ENCODE data around the gene BCAS3.

Gene BCAS3

DNA sequence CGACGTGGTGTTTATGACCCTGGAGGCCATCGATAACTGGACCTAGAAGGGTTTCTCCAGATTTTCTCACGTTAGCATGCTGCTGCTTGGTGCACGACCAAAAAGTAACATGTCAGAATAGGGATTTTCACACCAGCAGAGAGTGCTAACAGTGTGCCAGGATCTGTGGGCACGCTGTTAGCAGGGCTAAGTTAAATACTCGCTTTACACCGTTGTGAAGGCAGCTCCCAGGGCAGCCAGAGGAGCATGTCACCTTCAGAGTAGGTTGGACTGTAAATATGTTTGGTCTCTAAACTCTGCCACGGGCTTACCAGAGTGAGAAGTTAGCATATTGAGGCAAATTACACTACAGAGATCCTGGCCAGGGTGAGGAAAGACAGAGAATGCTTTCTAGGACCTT is 608.8 kb downstream of the BCAS3 start:
- FAIRE-seq = no peak
- no peak for DNase-seq (ENCODE audit: insufficient read length)
- TF ChIP-seq POLR2A (IDR thresholded peaks at IDR 0.05; ENCODE audit: low read depth, low read length) (no peak), TAF1 (IDR thresholded peaks at IDR 0.05; ENCODE audit: borderline replicate concordance, low read depth, low read length) (no peak), POLR2AphosphoS5 (IDR thresholded peaks at IDR 0.05; ENCODE audit: low read depth, low read length) (no peak)

DNA sequence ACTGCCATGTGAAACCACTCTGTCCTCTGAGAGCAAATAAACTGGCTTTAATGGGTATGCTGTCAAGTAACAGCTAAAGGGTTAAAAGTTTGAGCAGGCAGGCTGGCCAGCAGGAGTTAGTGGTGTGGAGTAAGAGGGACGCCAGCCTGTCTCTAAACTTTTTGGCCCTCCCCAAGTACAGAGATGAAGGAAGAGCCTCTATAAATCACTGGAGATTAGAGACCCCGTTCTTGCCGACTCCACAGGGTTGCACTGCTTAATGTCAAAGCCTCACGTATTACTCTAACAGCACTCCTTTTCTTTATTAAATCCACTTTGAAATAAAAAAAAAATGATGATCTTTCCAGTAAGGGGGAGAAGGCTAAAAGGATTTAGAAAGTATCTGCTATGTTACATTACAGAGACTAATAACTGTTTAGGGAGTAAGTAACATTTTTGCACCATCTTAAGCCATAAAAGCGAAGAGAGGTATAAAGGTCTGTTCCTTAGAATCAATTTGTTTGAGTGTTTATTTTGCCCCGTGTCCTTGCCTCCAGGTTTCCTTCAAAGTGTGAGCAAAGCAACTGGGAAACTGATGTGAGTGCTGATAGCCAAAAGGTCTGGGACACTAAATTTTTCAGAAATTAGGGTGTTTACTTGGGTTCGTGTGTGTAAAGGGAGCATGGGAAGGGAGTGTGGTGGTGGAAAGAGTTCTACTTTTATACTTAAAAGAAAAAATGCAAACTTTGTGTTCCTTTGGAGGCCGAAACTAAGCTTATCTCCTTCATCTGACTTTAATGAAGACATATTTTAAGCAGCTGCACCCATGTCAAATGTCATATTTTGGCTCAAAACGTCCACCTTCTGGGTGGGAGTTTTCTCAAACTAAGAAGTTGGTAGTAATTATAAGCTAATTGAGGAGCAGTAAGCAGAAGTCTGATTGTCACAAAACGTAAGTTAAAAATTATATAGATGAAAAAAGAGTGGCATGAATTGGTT is 612.0 kb downstream of the BCAS3 start:
- FAIRE-seq = no peak
- TF ChIP-seq TAF1 (IDR thresholded peaks at IDR 0.05; ENCODE audit: borderline replicate concordance, low read depth, low read length) = no peak
- no peak for TF ChIP-seq POLR2AphosphoS5 (IDR thresholded peaks at IDR 0.05; ENCODE audit: low read depth, low read length)
- DNase-seq (ENCODE audit: insufficient read length) = no peak

DNA sequence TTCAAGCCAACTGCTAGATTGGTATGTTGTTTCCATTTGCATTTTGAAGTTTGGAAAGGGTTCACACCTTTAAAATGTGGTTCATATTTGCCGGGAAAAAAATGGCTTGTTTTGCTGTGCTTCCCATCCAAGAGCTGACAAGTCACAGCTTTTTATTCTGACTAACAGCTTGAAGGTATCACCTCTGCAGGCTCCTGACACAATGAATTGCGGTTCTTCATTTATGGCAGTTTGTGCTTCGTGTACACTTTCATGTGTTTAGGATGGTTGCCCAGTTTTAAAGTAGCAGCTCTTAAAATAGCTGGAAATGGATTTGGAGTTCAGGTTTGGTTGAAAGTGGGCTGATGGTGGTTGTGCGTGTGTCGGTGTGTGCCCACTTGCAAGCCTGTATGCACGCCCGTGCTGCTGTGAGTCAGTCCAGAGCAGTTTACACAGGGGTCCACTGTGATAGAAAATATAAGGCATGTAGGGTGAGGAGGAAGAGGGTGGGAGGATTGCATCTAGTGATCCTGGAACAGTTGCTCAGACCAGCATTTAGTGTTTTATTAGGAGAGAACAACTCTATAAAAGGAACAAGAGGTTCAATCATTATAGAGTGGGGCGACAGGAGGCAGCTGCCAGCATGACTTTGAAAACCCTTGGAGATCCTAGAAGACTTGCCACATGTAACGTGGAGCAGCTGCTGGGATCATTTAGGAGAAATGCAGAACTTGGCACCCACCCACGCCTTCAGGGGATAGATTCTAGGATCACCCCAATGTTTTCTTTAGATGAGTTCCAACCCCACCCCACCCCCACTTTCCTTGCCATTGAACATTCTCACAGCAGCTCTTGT is 614.0 kb downstream of the BCAS3 start:
- TF ChIP-seq POLR2A (IDR thresholded peaks at IDR 0.05; ENCODE audit: low read depth, low read length) = no peak
- no peak for TF ChIP-seq POLR2AphosphoS5 (IDR thresholded peaks at IDR 0.05; ENCODE audit: low read depth, low read length)
- TF ChIP-seq TAF1 (IDR thresholded peaks at IDR 0.05; ENCODE audit: borderline replicate concordance, low read depth, low read length) = no peak
- DNase-seq (ENCODE audit: insufficient read length) (no peak), FAIRE-seq (no peak)

DNA sequence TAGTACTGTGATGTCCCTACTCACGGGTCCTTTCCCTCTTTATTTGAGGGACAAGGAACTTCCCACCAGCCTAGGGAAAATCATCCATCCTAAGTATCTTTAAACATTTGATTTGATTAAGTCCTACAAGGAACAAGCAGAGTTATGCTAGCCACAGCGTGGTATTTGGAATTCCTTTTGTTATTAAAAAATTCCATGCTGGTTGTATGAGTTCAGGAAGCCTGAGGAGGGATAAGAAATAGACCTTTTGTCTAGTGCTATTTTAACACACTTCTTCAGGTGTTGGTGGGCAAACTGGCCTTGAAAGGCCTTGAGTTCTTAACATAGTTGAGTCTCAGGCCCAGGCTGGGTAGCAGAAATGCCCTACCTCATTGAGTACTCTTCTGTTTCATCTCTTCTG is 616.6 kb downstream of the BCAS3 start:
- TF ChIP-seq POLR2A (IDR thresholded peaks at IDR 0.05; ENCODE audit: low read depth, low read length) (no peak), POLR2AphosphoS5 (IDR thresholded peaks at IDR 0.05; ENCODE audit: low read depth, low read length) (no peak), TAF1 (IDR thresholded peaks at IDR 0.05; ENCODE audit: borderline replicate concordance, low read depth, low read length) (no peak)
- DNase-seq (ENCODE audit: insufficient read length) (no peak), FAIRE-seq (no peak)

DNA sequence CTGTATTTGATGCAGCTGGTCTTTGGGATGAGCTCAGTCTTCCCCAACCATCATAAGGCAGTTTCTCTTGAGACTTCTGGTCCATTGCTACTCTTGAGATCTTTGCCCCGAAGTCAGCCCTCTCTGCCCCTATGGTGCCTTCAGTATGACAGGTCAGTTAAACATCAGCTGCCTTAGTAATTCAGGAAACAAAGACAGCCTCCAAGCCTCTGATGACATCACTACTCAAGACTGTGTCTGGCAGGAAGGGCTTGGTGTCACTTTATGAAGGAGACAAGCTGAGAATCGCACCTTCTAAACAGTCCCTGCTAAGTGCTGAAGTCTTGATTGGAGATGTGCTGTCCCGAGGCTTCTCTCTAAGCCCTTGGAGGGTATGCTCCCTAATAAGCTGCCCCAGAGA is 617.1 kb downstream of the BCAS3 start:
- DNase-seq (ENCODE audit: insufficient read length) (no peak), FAIRE-seq (no peak)
- no peak for TF ChIP-seq TAF1 (IDR thresholded peaks at IDR 0.05; ENCODE audit: borderline replicate concordance, low read depth, low read length)
- no peak for TF ChIP-seq POLR2A (IDR thresholded peaks at IDR 0.05; ENCODE audit: low read depth, low read length)
- no peak for TF ChIP-seq POLR2AphosphoS5 (IDR thresholded peaks at IDR 0.05; ENCODE audit: low read depth, low read length)

DNA sequence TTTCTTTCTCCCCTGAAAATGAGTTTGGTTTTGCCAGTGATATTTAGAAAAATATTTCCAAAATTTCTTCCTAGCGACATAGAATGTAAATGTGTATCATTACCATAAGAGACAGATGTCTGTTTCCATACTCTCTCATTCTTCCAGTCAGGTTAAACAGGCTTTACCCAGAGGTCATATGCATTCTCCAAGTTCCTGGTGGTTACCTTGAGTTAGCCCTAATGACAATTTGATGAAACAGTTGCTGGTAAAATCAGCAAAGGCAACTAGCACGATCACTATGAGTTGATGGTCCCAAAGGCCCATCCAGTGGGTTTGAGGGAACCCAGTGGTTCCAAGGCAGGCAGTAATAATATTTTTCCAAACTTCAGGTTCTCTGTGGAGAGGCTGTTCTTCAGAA is 618.4 kb downstream of the BCAS3 start:
- no peak for FAIRE-seq
- DNase-seq (ENCODE audit: insufficient read length) = no peak
- TF ChIP-seq TAF1 (IDR thresholded peaks at IDR 0.05; ENCODE audit: borderline replicate concordance, low read depth, low read length) = no peak
- TF ChIP-seq POLR2AphosphoS5 (IDR thresholded peaks at IDR 0.05; ENCODE audit: low read depth, low read length) = no peak
- no peak for TF ChIP-seq POLR2A (IDR thresholded peaks at IDR 0.05; ENCODE audit: low read depth, low read length)

DNA sequence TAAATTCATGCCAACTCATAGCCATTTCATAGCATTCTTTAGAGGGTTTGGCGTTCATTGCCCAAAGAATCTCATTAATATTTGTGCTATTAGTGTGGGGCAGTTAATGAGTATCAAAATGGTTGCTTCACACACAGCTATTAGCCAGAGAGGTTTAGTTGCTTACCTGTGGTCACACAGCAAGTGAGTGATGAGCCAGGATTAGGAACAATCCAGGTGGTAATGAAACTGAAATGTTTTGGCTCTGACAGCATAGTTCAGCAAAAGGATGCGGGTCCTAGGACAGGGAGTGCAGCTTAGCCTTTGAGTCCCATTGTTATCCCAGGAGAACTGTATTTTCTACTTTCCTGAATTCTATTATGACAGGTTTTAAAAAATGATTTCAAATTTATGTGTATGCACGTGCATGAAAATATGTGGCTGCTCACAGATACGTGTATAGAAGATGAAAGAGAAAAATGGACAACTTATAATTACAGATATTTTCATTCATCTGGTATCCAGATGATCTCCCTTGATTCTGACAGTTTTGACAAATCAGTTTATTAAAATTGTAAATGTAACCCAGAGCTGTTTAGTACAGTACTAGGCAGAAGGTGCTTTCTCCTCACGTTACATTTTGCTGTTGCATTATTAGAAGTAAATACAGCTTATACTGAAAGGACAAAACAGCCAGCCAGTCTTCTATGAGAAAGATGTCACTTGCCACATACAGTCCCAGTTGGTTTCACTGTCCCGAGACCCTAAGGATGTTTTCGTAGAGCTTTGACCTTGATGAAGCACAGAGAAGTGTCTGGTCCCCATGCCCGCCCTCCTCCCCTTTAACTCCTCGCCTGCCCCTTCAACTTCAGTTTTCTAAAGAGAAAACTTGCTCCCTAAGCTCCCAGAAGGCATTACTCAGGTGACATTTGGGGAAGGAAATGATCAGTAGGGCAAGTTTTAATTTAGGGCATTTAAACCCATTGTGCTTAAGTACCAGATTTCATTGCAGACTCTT is 622.2 kb downstream of the BCAS3 start:
- DNase-seq (ENCODE audit: insufficient read length) = no peak
- no peak for TF ChIP-seq TAF1 (IDR thresholded peaks at IDR 0.05; ENCODE audit: borderline replicate concordance, low read depth, low read length)
- TF ChIP-seq POLR2AphosphoS5 (IDR thresholded peaks at IDR 0.05; ENCODE audit: low read depth, low read length) = no peak
- TF ChIP-seq POLR2A (IDR thresholded peaks at IDR 0.05; ENCODE audit: low read depth, low read length) = no peak
- no peak for FAIRE-seq

DNA sequence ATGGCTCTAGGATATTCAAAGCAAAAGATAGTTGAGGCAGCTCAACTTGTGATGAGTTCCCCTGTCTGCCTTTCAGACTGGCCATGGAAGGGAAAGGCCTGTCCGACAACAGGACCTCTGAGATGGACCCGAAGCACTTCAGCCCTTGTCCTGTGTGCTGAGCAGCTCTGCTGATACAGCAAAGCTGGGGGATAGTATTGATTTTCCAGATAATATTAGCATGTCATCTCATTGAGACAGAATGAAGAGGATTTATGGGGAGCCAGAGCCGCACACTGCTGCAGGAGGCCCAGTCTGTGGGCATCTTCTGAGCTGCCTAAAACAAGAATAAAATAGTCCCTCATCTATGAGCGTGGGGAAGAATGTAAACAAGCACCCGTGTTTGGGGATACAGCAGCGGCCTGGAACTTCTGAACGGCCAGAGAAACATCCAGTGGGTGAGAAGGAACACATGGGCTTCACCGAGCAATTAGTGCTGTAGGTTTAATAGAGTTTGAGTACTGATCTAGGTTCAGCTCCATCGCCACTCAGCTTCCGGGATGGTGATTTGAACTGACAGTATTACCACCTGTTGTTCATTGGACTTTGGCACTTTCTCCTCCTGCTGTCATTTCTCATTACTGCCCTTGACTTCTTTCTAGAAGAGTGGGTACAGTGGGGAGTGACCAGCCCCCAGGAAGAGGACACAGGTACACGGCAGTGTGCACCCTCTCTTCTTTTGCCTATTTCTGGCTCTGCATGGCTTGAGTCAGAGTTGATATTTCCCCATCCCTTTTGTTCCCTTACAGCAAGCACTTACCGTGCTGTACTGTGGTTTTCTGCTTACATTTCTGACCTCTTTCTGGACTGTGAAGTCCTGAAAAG is 625.5 kb downstream of the BCAS3 start:
- no peak for TF ChIP-seq POLR2A (IDR thresholded peaks at IDR 0.05; ENCODE audit: low read depth, low read length)
- no peak for TF ChIP-seq POLR2AphosphoS5 (IDR thresholded peaks at IDR 0.05; ENCODE audit: low read depth, low read length)
- no peak for TF ChIP-seq TAF1 (IDR thresholded peaks at IDR 0.05; ENCODE audit: borderline replicate concordance, low read depth, low read length)
- FAIRE-seq (no peak), DNase-seq (ENCODE audit: insufficient read length) (no peak)

DNA sequence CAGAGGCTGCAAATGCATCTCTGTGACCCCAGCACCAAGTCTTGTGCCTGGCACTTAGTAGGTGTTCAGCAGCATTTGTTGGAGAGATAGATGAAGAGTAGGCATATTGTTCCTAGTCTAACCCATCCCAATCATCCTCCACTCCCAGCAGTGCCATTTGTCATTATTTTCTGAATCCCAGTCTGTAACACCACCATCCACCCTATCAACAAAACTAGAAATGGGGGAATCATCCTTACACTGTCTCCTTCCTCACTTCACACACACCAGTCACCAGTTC is 626.1 kb downstream of the BCAS3 start:
- TF ChIP-seq TAF1 (IDR thresholded peaks at IDR 0.05; ENCODE audit: borderline replicate concordance, low read depth, low read length) = no peak
- no peak for TF ChIP-seq POLR2AphosphoS5 (IDR thresholded peaks at IDR 0.05; ENCODE audit: low read depth, low read length)
- TF ChIP-seq POLR2A (IDR thresholded peaks at IDR 0.05; ENCODE audit: low read depth, low read length) = no peak
- FAIRE-seq (no peak), DNase-seq (ENCODE audit: insufficient read length) (no peak)

DNA sequence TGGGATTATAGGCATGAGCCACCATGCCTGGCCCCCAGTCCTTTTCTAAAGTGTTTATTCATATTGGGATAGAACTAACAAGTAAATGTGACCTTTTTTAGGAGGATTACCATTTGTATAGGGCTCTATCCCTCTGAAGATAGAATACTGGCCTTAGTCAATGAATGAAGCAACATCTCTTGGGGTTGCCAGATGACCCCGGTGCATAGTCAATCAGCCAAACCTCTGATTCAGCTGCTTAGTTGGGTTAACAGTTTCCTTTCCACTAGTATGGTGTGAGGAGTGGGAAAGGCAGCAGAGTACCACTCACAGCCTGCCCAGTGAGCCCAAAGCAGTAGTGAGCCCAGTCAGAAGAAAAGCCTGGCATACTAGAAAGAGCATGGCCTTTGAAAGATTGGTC is 627.4 kb downstream of the BCAS3 start:
- DNase-seq (ENCODE audit: insufficient read length) = no peak
- TF ChIP-seq POLR2A (IDR thresholded peaks at IDR 0.05; ENCODE audit: low read depth, low read length) = no peak
- TF ChIP-seq POLR2AphosphoS5 (IDR thresholded peaks at IDR 0.05; ENCODE audit: low read depth, low read length) = no peak
- TF ChIP-seq TAF1 (IDR thresholded peaks at IDR 0.05; ENCODE audit: borderline replicate concordance, low read depth, low read length) = no peak
- FAIRE-seq = no peak
